Forelimb muscle (tissue), 1 donor: Measurements from ENCODE around the gene ELP5. TPM values are rescaled to one million over a fixed set of nuclear protein-coding genes. Genes with fewer than 3 reads are reported as not detected.

ENCODE experiments used
- DNase-seq: peaks from one replicate; pipeline ENCODE4 v3.0.0-alpha.2; 2013; ENCODE audit warnings: low read depth
- polyA plus RNA-seq: library from polyadenylated mRNA; unstranded; fragments of 120-200 nt; gene quantifications from one replicate; pipeline ENCODE4 v1.2.1, GENCODE V29; 2013; ENCODE audit not compliant: insufficient read length

The ELP5 gene
- polyA plus RNA-seq, 1 donor = 48.5 TPM

DNA sequence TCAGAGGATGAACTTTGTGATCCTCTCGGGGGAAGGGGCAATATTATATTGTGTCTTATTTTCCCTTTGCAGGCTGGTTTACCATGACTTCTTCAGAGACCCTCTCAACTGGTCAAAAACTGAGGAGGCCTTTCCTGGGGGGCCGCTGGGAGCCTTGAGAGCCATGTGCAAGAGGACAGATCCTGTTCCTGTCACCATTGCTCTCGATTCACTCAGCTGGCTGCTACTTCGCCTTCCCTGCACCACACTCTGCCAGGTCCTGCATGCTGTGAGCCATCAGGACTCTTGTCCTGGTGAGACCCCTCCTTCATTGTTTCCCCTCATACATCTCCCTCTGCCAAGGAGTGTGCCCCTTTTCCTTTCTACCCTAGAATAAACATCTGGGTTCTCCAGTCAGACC is 2.5 kb downstream of the ELP5 start:
- DNase-seq = no peak

DNA sequence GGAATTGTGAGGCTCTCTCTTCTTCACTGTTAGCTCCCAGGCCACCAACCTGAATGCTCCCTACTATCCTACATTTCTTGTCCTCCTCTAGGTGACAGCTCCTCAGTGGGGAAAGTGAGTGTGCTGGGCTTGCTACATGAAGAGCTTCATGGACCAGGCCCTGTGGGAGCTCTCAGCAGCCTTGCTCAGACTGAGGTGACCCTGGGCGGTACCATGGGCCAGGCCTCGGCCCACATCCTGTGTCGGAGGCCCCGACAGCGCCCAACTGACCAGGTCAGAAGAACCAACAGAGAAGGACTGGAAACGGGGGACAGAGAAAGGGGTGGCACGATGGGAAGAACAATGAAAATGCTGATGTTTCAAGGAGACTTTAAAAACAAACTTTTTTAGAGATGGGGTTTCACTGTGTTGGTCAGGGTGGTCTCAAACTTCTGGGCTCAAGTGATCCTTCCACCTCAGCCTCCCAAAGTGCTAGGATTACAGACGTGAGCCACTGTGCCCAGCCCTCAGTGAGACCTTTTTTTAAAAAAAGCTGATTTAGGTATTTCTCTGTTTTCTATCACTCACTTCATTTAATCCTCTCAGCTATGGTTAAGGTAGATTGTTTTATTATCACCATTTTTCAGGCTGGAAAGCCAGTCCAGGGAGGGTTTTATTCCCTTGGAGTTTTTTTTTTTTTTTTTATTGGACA is 4.9 kb downstream of the ELP5 start:
- DNase-seq = no peak

DNA sequence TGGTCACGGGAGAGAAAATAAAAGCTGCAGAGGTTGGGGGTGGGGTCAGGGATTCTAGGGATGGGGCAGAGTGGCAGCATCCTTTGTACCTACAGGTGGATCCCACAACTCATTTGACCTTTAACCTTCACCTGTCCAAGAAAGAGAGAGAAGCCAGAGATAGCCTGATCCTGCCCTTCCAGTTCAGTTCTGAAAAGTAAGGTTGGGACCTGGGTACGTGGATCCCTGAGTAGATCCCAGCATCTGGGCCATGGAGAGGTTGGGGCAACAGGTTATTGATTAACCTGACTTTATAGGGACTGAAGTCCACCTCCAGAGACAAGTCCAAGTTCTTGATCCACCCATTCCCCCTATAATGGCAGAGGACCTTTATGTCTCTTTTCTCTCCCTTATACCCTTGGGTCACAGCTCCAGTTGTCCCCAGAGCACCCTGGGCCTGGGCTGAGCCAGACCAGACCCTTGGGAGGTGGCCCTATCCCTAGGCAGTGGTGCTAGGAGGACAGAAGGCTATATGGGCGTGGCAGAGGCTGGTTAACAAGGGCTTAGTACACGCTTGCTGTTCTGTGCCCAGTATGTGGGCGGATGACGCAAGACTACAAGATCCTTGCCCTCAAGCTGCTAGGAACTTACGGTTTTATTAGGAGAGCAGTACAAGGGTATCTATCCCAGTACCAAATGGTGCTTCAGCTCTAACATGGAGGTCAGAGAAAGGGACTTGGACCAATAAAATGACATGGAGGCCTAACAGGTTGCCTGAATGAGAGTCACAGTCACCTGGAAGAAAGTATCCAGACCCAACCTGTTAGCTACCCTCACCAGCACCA is 6.9 kb downstream of the ELP5 start:
- no peak for DNase-seq

DNA sequence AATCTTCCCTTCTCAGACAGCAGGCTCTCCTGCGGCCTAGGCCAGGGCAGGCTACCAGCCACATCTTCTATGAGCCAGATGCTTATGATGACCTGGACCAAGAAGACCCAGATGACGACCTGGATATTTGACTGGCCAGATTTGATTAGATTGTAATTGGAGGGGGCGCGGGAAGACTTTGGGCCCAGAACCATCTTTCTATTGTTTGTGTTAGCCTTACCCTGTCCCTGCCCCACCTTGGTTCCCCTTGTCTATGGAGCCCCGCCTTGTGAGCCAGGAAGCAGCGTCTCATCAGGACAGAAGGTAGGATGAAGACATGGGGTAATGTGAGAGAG is 7.5 kb downstream of the ELP5 start:
- DNase-seq = no peak

DNA sequence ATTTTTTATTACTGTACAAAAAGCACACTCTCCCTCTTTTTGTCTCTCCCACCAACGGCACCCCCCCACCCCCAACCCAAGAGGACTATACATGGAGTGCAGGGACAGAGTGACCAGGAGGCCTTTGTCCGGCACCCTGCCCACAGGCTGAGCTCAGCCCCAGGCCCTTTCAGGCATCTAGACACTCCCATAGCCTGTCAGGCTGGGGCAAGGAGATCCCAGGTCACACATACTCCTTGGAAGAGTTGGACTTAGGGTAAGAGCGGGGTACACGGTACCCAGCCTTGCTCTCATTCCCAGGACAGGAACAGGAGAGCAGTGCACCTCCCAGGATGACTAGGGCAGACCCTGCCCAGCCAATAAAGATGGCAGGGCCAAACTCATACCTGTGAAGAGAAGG is 8.1 kb downstream of the ELP5 start:
- no peak for DNase-seq

DNA sequence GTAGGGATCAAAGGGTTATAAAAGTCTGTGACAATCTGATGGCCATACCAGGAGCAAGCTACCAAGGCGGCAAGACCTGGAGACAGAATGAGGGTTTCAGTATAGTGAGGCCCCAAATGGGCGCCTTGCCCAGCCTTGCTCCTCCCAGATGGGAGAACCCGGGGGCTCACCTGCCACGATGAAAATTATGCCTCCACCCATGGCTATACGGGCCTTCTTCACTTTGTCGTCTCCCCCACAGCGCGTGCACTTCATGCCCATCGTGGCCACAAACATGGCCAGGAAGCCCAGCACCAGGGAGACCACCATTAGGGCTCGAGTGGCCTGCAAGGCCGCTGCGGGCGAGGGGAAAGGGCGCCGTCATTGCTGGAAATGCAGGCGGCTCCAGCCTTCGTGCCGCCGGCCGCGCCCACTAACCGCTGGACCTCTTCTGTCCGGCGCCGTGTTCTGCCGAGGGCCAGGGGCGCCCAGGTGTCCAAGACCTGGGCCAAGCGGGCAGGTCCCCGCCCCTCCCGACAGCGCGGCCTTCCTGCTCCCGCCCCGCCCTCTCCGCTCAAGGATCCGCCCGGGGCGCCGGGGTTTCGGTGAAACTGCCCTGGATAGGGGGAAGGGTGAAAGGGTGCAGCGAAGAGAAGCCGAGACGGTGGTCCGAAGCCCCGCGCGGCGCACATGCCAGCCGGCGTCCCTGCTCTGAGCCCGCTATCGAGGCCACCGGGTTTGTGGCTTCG is 8.8 kb downstream of the ELP5 start:
- no peak for DNase-seq

DNA sequence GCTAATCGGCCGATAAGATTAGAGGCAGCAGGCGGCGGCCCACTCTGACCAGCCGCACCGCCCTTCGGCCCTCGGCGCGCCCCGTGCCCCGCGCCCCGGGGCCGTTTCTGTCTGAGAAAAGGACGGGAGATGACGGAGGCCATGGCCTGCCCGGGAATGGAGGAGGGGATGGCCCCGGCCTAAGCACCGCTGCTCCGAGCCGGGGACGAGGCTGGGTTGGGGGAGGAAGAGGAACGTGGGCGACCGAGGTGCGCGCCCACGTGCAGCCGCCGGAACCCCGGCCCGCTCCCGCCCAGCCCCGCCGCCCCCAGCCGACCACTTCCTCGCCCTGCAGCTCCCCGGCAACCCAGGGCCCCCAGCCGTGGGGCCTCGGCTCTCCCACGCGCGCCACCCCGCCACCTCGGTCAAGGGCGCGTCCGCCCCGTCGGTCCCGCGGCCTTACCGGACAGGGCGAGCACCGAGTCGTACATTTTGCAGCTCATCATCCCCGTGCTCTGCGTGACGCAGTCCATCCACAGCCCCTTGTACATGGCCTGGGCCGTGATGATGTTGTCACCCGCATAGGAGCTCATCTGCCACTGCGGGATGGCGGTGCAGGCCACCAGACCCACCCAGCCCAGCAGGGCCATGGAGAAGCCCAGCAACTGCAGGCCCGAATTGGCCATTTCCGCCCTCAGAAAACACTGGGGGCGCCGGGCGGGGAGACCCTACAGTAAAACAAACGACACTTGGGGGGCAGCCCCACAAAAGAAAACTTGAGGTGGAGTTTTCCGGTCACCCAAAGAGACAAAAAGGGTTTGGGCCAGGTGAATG is 9.6 kb downstream of the ELP5 start:
- DNase-seq = no peak

DNA sequence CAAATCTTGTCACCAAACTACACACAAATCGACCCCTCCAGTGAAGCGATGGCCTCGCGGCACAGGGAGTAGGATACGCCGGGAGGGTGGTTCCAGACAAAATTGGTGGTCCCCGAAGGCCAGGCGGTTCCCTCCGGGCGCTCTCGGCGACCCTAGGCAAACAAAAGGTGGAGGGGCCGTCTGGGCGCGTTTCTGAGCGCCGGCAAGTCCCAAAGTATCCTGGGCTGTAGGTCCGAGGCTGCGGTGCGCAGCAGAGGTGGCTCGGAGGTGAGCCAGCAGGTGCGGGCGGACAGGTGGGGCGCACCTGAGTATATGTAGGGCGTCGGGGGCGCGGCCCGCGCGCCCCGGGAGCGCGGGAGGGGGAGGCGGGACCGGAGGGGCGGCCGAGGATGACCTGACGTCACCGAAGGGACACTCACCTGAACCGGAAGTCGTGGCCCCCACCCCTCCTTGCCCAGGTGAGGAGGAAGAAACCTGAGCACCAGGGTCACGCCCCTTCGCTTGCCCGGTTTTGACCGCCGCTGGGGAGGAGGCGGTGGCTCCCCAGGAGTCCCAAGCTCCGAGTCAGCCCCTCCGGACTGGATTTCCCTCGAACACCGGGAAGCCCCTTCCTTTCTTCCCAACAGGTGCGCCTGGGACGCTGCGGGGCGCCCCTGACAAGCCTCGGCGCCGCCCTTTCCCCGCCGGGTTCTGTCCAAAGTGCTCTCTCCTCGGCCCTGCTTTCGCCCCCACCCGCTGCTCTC is 10.3 kb downstream of the ELP5 start, which contains the start of gene CLDN7:
CLDN7 (minus strand) TSS at position 287 of the 743 bp plus-strand sequence. CDS start 435 bp downstream, outside the sequence.
- DNase-seq = no peak

DNA sequence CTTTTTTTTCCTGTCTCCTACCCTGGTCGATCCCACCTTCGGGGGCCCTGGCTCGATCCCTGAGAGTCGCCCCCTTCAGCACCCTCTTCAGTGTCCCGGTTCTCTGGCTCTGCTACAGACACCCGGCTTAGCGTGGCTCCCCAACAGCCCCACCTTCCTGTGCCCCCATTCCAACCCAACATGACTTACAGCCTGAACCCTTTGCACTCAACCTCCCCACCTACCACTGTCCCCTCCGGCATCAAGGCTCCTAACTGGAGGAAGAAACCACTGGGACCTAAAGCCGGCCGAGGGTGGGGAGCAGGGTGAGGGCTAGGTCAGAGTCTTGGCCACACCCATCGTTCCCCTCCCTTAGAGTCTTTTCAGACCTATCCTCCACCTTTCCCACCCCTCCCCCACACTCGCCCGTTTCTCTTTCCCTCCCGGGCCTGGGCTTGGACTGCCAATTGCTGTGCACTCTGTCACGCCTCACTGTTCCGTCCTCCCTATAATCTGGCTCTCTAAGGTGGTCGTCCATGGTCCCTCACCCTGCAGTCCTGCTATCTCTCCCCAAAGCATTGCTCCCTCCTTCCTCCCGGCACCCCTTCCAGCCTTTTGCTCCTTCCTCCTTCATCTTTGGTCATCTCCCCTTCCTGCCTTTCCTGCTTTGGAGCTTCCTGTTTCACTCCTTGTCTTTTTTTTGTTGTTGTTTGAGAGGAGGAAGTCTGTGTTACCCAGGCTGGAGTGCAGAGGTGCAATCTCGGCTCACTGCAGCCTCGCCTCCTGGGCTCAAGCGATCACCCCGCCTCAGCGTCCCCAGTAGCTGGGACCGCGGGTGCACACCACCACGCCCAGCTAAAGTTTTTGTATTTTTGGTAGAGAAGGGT is 11.2 kb downstream of the ELP5 start:
- no peak for DNase-seq

DNA sequence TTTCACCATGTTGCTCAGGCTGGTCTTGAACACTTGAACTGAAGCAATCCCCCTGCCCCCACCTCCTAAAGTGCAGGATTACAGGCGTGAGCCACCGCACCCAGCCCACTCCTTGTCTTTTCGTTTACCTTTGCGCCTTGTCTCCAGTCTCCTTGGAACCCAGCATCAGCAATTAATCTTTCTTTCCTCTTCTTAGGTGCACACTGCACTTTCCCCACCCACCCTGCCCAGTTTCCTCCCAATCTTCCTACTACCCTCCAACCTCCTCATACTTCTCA is 11.7 kb downstream of the ELP5 start:
- no peak for DNase-seq

DNA sequence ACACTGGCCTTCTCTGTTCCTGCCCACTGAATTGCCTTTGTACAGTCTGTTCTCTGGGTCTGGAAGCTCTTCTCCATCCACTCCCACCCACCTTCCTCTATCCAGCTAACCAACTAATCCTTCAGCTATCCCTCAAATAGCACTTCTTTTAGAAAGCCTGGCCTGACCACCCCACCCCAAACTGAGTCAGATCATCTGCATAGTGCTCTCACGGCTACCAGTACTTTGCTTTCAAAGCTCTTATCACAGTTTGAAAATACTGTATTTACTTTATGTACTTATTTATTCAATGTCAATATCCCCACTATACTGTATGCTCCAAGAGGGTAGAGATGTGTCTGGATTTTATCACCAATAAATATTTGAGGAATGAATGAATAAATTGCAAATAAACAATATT is 14.8 kb downstream of the ELP5 start:
- DNase-seq = no peak

DNA sequence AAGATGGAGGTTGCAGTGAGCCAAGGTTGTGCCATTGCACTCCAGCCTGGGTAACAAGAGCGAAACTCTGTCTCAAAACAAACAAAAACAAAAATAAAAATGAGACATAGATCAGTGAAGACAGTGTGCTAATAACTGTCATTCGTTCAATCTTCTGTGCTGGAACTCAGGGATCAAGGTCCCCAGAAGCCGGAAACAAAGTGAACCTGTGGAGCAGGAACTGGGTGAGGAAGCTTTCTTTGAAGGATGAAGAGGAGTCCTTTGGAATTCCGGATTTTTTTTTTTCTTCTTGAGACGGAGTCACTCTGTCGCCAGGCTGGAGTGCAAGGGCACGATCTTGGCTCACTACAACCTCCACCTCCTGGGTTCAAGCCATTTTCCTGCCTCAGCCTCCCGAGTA is 27.4 kb downstream of the ELP5 start:
- no peak for DNase-seq

DNA sequence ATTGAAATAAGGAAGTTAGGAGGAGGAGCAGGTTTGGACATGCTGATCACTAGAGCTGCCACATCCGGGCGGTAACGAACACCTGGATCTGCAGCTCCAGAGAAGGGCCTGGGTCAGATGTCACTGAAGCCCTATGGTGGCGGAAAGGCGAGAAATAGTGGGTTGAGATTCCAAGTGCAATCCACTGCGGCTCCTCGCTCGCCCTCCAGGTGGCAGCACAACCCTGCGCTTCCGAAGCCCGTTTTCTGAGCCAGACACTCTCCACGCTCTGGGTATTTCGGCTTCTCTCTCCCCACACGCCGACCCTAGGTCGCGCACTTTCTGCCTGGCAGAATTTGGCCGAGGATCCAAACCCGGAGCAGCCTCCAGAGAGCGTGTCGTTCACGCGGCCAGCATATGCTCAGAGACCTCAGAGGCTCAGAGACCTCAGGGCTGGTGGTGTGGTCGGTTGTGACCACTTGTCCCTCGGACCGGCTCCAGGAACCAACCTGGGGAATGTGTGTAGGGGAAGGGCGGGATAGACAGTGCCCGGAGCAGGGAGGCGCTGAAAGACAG is 28.6 kb downstream of the ELP5 start:
- peak; percentile 53 for DNase-seq

DNA sequence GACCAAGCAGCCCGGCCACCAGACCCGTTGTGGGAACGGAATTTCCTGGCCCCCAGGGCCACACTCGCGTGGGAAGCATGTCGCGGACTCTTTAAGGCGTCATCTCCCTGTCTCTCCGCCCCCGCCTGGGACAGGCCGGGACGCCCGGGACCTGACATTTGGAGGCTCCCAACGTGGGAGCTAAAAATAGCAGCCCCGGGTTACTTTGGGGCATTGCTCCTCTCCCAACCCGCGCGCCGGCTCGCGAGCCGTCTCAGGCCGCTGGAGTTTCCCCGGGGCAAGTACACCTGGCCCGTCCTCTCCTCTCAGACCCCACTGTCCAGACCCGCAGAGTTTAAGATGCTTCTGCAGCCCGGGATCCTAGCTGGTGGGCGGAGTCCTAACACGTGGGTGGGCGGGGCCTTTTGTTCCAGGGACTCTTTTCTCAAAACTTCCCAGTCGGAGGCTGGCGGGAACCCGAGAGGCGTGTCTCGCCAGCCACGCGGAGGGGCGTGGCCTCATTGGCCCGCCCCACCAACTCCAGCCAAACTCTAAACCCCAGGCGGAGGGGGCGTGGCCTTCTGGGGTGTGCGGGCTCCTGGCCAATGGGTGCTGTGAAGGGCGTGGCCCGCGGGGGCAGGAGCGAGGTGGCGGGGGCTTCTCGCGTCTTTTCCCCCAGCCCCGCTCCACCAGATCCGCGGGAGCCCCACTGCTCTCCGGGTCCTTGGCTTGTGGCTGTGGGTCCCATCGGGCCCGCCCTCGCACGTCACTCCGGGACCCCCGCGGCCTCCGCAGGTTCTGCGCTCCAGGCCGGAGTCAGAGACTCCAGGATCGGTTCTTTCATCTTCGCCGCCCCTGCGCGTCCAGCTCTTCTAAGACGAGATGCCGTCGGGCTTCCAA is 29.3 kb downstream of the ELP5 start, which contains the start of gene SLC2A4:
SLC2A4 (plus strand) TSS at position 645 of the 879 bp plus-strand sequence; CDS start at position 862, 217 bp downstream.
- DNase-seq = peak; percentile 68

DNA sequence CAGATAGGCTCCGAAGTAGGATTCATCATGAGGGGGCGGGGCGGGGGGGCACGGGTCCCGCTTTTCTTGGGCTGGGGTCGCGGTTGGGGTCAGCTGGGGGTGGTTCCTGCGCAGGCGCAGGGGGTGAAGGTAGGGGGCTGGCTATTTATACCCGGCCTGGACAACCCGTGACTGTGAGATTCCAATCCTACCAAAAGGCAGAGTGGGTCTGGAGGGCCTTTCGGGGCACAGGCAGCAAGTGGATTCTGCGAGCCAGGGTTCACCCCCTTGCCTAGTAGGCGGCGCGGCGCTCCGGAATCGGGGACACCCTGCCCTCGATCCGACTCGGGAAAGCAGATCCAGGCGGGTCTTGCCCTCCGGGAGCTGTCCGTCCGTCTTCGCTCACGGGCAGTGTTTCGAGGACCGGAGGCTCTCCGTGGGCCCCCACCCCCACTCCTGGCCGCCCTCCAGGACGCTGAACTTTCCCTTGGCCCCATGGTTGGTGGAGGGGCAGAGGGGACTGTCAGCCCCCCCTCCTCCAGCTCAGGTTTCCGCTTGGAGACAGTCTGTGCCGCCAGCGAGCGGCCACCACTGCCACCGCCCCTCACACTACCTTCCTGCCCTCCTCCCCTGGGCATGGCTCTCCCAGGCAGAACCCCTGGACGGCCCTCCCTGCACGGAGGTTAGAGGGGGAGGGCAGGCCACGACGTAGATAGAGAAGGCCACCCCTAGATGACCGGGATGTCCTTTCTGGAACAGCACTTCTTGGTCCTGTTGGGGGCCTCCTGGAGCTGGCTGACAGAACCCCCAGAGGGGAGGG is 30.1 kb downstream of the ELP5 start:
- no peak for DNase-seq

DNA sequence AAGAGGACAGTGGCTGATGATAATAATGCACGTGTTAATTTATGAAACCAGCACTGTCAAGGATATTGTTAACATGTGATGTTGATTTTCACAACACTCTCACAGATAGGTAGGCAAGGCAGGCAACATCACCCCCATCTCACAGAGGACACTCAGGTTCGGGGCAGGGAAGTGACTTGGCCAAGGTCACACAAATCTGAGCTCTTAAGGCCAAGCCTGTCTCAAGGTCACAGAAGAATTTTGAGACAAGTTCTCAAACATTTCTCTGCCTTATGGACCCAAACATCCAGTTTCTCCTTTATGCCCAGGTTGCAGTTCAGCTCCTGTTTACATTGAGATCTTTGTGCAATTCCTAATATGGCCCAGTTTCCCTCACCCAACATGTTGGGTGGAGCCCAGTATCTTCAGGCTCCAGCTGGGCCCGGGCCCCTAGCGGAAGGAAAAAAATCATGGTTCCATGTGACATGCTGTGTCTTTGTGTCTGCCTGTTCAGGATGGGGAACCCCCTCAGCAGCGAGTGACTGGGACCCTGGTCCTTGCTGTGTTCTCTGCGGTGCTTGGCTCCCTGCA is 30.8 kb downstream of the ELP5 start:
- no peak for DNase-seq

DNA sequence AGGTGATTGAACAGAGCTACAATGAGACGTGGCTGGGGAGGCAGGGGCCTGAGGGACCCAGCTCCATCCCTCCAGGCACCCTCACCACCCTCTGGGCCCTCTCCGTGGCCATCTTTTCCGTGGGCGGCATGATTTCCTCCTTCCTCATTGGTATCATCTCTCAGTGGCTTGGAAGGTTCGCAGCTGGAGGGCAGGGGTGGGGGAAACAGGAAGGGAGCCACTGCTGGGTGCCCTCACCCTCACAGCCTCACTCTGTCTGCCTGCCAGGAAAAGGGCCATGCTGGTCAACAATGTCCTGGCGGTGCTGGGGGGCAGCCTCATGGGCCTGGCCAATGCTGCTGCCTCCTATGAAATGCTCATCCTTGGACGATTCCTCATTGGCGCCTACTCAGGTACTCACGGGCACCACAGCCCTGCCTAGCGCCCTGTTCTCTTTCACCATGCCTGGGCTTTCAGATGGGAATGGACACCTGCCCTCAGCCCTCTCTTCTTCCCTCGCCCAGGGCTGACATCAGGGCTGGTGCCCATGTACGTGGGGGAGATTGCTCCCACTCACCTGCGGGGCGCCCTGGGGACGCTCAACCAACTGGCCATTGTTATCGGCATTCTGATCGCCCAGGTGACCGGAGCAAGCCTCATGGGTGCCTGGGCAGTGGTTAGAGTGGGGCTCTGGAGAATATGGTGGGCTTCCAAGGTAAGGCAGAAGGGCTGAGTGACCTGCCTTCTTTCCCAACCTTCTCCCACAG is 31.6 kb downstream of the ELP5 start:
- DNase-seq = no peak
